ENCODE results near the gene ZP1. TPM values are rescaled to one million over a fixed set of nuclear protein-coding genes. Genes with fewer than 3 reads are reported as not detected.

Gene ZP1
- total and polyA plus RNA-seq, 2 of the 13 experiments (the other 11 are each of a cell fraction or from before 2014, with no cell fraction given) = 0.16 TPM; not detected in 1

DNA sequence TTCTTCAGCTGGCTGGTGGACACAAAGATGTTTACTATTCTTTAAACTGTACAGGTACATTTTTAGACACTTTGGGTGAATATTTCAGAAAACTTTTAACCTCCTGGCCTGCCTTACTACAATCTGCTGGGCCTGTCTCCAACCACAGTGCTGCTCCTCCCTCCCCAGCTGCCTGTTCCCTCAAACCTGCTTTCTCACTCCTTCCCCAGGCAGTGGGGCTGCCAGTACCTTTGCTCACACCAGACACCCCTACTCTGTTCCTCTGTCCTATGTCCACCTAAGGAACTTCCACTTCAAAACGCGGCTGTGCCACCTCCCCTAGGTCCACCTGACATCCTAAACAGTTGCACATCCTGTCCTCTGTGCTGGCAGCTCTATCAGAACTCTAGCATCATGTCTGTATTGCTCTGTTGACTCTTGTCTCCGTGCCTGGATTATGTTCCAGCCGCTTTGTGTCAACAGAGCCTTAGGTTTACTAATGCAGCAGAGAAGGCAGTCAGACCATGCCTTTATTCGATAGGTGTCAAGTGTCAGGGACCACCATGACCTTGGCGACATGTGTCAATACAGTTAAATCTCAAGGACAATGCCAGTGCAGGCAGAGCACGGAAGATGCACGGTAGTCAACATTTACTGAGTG, 13.4 kb downstream of the ZP1 start (continued):
- TF ChIP-seq, protein P1, sequence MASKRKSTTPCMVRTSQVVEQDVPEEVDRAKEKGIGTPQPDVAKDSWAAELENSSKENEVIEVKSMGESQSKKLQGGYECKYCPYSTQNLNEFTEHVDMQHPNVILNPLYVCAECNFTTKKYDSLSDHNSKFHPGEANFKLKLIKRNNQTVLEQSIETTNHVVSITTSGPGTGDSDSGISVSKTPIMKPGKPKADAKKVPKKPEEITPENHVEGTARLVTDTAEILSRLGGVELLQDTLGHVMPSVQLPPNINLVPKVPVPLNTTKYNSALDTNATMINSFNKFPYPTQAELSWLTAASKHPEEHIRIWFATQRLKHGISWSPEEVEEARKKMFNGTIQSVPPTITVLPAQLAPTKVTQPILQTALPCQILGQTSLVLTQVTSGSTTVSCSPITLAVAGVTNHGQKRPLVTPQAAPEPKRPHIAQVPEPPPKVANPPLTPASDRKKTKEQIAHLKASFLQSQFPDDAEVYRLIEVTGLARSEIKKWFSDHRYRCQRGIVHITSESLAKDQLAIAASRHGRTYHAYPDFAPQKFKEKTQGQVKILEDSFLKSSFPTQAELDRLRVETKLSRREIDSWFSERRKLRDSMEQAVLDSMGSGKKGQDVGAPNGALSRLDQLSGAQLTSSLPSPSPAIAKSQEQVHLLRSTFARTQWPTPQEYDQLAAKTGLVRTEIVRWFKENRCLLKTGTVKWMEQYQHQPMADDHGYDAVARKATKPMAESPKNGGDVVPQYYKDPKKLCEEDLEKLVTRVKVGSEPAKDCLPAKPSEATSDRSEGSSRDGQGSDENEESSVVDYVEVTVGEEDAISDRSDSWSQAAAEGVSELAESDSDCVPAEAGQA (IDR thresholded peaks at IDR 0.05; ENCODE audit: low read depth) = no peak
- TF ChIP-seq, protein P1 (CRISPR knock-in tag; IDR thresholded peaks at IDR 0.05; ENCODE audit: borderline replicate concordance) = no peak
- TF ChIP-seq ZNF577 (CRISPR knock-in tag; IDR thresholded peaks at IDR 0.05; ENCODE audit: borderline replicate concordance, low read depth) (no peak), HBP1 (CRISPR knock-in tag; IDR thresholded peaks at IDR 0.05; ENCODE audit: low read depth) (peak; percentile 96), SP5 (CRISPR knock-in tag; IDR thresholded peaks at IDR 0.05; ENCODE audit: borderline replicate concordance, low read depth) (peak; percentile 87), ZBTB3 (CRISPR knock-in tag; IDR thresholded peaks at IDR 0.05; ENCODE audit: borderline replicate concordance, low read depth) (peak; percentile 100), ZNF777 (CRISPR knock-in tag; IDR thresholded peaks at IDR 0.05) (no peak), MIXL1 (CRISPR knock-in tag; IDR thresholded peaks at IDR 0.05) (peak; percentile 96), ZZZ3 (CRISPR knock-in tag; IDR thresholded peaks at IDR 0.05; ENCODE audit: borderline replicate concordance) (no peak), MYPOP (CRISPR knock-in tag; IDR thresholded peaks at IDR 0.05) (peak; percentile 87), SRY (CRISPR knock-in tag; IDR thresholded peaks at IDR 0.05) (no peak), MLLT10 (CRISPR knock-in tag; IDR thresholded peaks at IDR 0.05) (no peak)
- TF ChIP-seq, protein P2, sequence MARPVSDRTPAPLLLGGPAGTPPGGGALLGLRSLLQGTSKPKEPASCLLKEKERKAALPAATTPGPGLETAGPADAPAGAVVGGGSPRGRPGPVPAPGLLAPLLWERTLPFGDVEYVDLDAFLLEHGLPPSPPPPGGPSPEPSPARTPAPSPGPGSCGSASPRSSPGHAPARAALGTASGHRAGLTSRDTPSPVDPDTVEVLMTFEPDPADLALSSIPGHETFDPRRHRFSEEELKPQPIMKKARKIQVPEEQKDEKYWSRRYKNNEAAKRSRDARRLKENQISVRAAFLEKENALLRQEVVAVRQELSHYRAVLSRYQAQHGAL (CRISPR knock-in tag; IDR thresholded peaks at IDR 0.05; ENCODE audit: not compliant biosample characterization) = peak; percentile 38
- TF ChIP-seq, protein P3, sequence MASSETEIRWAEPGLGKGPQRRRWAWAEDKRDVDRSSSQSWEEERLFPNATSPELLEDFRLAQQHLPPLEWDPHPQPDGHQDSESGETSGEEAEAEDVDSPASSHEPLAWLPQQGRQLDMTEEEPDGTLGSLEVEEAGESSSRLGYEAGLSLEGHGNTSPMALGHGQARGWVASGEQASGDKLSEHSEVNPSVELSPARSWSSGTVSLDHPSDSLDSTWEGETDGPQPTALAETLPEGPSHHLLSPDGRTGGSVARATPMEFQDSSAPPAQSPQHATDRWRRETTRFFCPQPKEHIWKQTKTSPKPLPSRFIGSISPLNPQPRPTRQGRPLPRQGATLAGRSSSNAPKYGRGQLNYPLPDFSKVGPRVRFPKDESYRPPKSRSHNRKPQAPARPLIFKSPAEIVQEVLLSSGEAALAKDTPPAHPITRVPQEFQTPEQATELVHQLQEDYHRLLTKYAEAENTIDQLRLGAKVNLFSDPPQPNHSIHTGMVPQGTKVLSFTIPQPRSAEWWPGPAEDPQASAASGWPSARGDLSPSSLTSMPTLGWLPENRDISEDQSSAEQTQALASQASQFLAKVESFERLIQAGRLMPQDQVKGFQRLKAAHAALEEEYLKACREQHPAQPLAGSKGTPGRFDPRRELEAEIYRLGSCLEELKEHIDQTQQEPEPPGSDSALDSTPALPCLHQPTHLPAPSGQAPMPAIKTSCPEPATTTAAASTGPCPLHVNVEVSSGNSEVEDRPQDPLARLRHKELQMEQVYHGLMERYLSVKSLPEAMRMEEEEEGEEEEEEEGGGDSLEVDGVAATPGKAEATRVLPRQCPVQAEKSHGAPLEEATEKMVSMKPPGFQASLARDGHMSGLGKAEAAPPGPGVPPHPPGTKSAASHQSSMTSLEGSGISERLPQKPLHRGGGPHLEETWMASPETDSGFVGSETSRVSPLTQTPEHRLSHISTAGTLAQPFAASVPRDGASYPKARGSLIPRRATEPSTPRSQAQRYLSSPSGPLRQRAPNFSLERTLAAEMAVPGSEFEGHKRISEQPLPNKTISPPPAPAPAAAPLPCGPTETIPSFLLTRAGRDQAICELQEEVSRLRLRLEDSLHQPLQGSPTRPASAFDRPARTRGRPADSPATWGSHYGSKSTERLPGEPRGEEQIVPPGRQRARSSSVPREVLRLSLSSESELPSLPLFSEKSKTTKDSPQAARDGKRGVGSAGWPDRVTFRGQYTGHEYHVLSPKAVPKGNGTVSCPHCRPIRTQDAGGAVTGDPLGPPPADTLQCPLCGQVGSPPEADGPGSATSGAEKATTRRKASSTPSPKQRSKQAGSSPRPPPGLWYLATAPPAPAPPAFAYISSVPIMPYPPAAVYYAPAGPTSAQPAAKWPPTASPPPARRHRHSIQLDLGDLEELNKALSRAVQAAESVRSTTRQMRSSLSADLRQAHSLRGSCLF (CRISPR knock-in tag; IDR thresholded peaks at IDR 0.05; ENCODE audit: borderline replicate concordance) = no peak
